ENCODE measurements around the gene TCF4. TPM values are rescaled to one million over a fixed set of nuclear protein-coding genes. Genes with fewer than 3 reads are reported as not detected.

Gene TCF4
- total RNA-seq, 1 donor from 2014 or later, result 143 TPM

DNA sequence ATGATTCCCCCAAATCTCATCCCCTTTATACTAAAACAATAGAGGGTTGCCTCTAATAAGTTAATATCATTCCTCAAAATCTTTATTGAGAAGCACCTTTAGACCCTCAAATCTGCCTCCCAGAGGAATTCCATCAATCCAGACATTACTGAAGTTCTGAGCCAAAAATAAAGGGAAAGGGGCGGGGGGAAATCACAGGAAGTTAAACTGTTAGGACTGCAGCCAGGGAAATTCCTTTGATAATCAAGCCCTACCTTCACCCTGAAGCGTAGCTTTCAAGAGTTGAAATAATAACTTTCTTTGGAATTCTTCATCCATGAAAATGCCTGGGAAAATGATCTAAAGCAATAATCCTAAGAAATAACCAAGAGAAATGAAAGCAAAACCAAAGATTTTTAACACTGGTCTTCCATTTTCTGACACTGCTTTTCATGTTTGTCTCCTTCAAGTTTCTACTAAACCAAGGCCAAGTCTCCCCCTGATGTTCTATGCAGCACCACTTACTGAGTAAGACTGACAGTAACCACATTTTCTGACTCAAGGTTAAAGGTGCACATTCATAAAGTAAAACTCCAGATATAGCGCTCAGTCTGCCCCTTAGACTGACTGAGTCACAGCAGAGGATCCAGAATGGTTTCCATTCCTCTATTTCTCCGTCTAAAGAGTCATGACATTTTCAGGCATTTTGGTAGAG lies 78.2 kb downstream of the TCF4 start:
- DNase-seq (no peak), ATAC-seq (peak; percentile 25)
- Histone ChIP-seq H3K36me3 (no peaks in the 10 kb centered on the region), H3K4me1 (peaks cover 18% of the 10 kb centered on the region), H3K9me3 (no peaks in the 10 kb centered on the region), H3K4me3 (peak overlapping the region; percentile 32), H3K27me3 (no peaks in the 10 kb centered on the region), H3K27ac (peak overlapping the region; percentile 85)
- intact Hi-C loops (cut with DNase I), result no loop called here
- TF ChIP-seq, protein P1, sequence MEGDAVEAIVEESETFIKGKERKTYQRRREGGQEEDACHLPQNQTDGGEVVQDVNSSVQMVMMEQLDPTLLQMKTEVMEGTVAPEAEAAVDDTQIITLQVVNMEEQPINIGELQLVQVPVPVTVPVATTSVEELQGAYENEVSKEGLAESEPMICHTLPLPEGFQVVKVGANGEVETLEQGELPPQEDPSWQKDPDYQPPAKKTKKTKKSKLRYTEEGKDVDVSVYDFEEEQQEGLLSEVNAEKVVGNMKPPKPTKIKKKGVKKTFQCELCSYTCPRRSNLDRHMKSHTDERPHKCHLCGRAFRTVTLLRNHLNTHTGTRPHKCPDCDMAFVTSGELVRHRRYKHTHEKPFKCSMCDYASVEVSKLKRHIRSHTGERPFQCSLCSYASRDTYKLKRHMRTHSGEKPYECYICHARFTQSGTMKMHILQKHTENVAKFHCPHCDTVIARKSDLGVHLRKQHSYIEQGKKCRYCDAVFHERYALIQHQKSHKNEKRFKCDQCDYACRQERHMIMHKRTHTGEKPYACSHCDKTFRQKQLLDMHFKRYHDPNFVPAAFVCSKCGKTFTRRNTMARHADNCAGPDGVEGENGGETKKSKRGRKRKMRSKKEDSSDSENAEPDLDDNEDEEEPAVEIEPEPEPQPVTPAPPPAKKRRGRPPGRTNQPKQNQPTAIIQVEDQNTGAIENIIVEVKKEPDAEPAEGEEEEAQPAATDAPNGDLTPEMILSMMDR (IDR thresholded peaks at IDR 0.05), result no peak

DNA sequence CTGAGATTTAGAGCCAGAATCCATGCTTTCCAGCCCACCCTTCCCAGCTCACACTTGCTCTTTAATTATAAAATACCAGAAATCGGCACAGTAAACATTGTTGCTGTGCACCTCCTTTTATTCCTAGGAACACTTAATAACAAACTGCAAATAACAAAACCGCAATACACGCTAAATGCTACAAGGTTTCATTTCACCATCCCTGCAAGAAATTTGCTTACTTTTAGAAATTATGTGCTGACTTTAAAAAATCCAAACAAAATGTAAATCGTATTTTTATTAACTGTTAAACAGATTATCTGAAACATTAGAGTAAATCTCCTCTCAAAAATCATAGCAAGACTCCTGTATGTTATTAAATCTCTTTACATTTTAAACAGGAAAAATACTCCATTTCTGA lies 79.3 kb downstream of the TCF4 start:
- TF ChIP-seq, protein P1 (IDR thresholded peaks at IDR 0.05), result no peak
- H3K27me3 ChIP-seq, result no peaks in the 10 kb centered on the region
- no peak overlapping the region for H3K4me3 ChIP-seq
- ATAC-seq (no peak), DNase-seq (no peak)
- no peaks in the 10 kb centered on the region for H3K36me3 ChIP-seq
- intact Hi-C loops (cut with DNase I), result no loop called here
- peaks cover 18% of the 10 kb centered on the region for H3K4me1 ChIP-seq
- no peaks in the 10 kb centered on the region for H3K9me3 ChIP-seq
- peak overlapping the region; percentile 85 for H3K27ac ChIP-seq

DNA sequence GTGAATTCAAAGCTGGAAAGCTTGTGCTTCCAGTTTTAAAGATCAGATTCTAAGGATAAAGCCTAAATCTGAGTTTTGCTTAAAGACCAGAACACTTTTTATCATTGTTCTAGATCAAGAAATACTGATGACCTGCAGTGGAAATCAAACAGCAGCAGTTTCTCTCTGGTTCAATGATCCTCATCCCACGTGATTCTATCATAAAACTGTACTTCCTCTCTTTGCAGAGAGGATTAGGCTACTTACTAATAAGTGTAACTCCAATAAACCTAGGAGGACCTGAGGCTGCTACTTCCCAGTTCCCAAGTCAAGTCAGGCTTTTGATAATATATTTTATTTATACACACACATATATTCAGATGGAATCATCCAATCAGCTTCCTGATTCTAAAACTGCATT lies 81.9 kb downstream of the TCF4 start:
- TF ChIP-seq, protein P1 (IDR thresholded peaks at IDR 0.05), result no peak
- intact Hi-C loops (cut with DNase I), result no loop called here
- no peak overlapping the region for H3K27ac ChIP-seq

DNA sequence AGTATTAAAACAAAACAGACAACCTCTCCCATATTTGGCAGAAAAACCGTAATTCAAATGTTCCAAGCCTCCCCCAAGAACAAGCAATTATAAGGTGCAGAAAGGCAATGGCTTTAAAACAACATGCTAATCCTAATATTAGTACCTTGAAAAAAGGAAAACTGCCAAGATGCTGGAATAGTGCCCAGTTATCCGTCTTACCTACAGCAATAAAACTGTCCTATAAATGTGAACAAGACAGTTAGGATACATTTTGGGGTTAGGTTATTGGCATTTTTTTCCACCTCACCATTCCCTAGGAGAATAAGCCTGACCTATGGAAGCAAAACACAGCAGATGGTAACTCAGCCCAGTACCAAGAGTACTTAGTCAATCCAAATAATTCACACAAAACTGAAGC lies 83.2 kb downstream of the TCF4 start:
- Histone ChIP-seq H3K4me1 (peaks cover 5% of the 10 kb centered on the region), H3K27ac (no peak overlapping the region), H3K27me3 (no peaks in the 10 kb centered on the region), H3K36me3 (no peaks in the 10 kb centered on the region), H3K9me3 (no peaks in the 10 kb centered on the region), H3K4me3 (no peak overlapping the region)
- DNase-seq (no peak), ATAC-seq (no peak)
- TF ChIP-seq, protein P1 (IDR thresholded peaks at IDR 0.05), result no peak
- intact Hi-C loops (cut with DNase I), result no loop called here

More for the DNA sequence above, 81.9 kb downstream of the TCF4 start:
- Histone ChIP-seq H3K27me3 (no peaks in the 10 kb centered on the region), H3K4me3 (no peak overlapping the region), H3K4me1 (peaks cover 12% of the 10 kb centered on the region), H3K36me3 (no peaks in the 10 kb centered on the region), H3K9me3 (no peaks in the 10 kb centered on the region)
- ATAC-seq, result no peak
- DNase-seq, result no peak

DNA sequence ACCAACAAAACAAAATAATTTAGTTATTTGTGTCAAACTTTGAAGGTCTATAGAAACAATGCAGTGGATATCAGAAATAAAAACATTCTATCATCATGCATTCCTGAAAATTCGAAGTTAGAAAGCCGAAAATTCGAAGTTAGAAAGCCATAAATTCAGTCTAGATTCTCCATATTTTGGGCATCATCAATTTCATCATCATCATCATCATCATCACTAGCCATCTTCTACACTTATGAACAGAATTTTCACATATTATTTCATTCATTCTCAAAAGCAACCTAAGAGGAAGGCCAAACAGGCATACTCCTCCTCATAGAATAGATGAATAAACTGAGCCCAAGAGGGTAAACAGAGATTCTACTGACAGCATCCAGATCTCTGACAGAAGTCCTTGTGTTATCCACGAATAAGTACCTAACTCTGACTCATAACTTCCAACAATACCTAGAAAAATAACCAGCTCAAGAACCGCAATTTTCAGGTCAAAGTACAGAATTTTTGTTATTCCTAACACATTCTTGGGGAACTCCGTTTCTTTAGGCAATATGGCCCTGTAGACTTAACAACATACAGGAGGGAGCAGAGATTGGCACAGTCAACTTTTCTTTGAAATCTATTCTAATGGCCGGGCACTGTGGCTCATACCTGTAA lies 84.7 kb downstream of the TCF4 start:
- TF ChIP-seq, protein P1 (IDR thresholded peaks at IDR 0.05), result no peak
- Histone ChIP-seq H3K4me3 (no peak overlapping the region), H3K27ac (no peak overlapping the region), H3K9me3 (no peaks in the 10 kb centered on the region), H3K4me1 (no peaks in the 10 kb centered on the region), H3K27me3 (no peaks in the 10 kb centered on the region), H3K36me3 (no peaks in the 10 kb centered on the region)
- DNase-seq (no peak), ATAC-seq (no peak)
- intact Hi-C loops (cut with DNase I), result no loop called here
